Endothelial cell (in vitro differentiated cells): ENCODE results near the gene SLX9. TPM values are rescaled to one million over a fixed set of nuclear protein-coding genes. Genes with fewer than 3 reads are reported as not detected.

ENCODE experiments used
- DNase-seq: peaks from one replicate; pipeline ENCODE4 v3.0.0; 2021; ENCODE audit warnings: low spot score
- H3K27ac Mint-ChIP-seq: one replicate; pipeline ENCODE4 v1.8.0; 2021; ENCODE audit warnings: mixed read lengths, inconsistent platforms; ENCODE audit not compliant: unreplicated experiment
- H3K27me3 Mint-ChIP-seq: one replicate; pipeline ENCODE4 v1.8.0; 2021; ENCODE audit warnings: mild to moderate bottlenecking, moderate library complexity, mixed read lengths, inconsistent platforms; ENCODE audit not compliant: unreplicated experiment
- H3K36me3 Mint-ChIP-seq: one replicate; pipeline ENCODE4 v1.8.0; 2021; ENCODE audit warnings: mild to moderate bottlenecking, low read depth, mixed read lengths, inconsistent platforms; ENCODE audit not compliant: unreplicated experiment
- H3K4me1 Mint-ChIP-seq: one replicate; pipeline ENCODE4 v1.8.0; 2021; ENCODE audit warnings: mild to moderate bottlenecking, mixed read lengths, inconsistent platforms; ENCODE audit not compliant: unreplicated experiment
- H3K4me3 Mint-ChIP-seq: one replicate; pipeline ENCODE4 v1.8.0; 2021; ENCODE audit warnings: mild to moderate bottlenecking, mixed read lengths, inconsistent platforms; ENCODE audit not compliant: unreplicated experiment
- H3K9me3 Mint-ChIP-seq: one replicate; pipeline ENCODE4 v1.8.0; 2021; ENCODE audit warnings: mixed read lengths, inconsistent platforms; ENCODE audit not compliant: unreplicated experiment
- CTCF ChIP-seq: fragments of 200-600 bp; sonication (generic); IDR thresholded peaks from one replicate; pipeline ENCODE4 v1.5.0; 2021; ENCODE audit warnings: antibody characterized with exemption; ENCODE audit not compliant: unreplicated experiment
- total RNA-seq: library from RNA; stranded (reverse); fragmentation: NEBNext Ultra II Directional; extraction: Animal tissue kit (Norgen Biotek cat#: 25700); gene quantifications from one replicate; pipeline ENCODE4 v1.2.1, GENCODE V29; 2021; ENCODE audit not compliant: unreplicated experiment

Gene SLX9
- total RNA-seq, 1 donor from 2014 or later = 13.7 TPM

DNA sequence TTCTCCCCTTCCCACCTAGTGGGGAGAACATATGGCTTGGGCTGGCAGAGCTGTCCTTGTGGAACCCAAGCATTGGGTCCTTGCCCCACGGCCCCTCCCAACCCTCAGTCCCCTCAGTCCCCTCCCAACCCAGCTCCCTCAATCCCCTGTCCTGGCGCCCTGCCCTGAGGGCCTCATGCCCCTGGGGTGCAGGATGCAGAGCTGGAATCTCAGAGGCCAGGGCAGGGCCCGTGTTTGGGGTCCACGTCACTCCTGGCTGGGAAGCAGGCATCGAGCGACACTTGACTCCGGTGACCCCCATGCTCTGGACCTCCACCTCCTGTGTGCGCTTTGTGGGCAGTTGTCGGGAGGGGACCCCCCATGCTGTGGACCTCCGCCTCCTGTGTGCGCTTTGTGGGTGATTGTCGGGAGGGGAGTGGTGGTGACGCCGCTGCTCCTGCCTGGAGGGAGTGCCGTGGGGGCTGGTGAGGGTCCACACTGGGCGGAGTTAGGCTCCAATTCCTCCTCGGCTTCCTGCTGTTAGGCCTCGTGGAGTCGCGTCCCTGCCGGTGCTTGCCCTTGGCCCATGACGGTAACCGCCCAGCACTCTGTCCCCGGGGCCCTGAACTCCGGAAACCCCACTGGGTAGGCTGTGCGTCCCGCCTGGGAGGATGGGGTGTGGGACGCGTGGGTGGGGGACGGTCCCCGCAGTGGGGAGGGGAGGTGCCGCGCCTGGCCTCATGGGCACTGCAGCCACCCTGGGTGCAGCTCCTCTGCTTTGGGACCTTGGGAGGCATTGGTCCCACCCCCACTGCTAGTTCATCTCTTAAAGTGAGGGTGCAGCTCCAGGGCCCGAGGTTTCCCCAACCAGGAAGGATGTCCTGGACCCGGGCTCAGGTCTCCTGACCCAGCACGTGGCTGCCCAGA, 31.2 kb downstream of the SLX9 start:
- H3K36me3 Mint-ChIP-seq = peaks cover 5% of the 10 kb centered on the region
- no peak overlapping the region for H3K27ac Mint-ChIP-seq
- no peaks in the 10 kb centered on the region for H3K9me3 Mint-ChIP-seq
- H3K27me3 Mint-ChIP-seq = peaks cover 13% of the 10 kb centered on the region
- peaks cover 17% of the 10 kb centered on the region for H3K4me1 Mint-ChIP-seq
- DNase-seq = no peak
- TF ChIP-seq CTCF = no peak
- H3K4me3 Mint-ChIP-seq = no peak overlapping the region

DNA sequence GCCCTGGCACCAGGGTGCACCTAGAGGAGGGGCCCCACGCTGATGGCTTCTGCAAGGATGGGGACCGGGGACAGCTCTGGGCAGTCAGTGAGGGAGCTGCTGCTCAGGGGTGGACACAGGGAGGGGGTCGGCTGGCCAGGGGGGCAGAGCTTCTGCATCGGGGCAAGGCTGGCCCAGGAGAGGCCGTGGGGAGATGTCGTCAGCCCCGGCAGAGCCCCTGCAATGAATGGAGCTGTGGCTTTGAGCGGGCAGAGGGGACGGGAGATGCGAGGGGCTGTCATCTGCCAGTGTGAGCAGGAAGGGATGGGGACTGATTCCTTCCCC, 31.8 kb downstream of the SLX9 start:
- Mint-ChIP-seq H3K9me3 (no peaks in the 10 kb centered on the region), H3K4me3 (no peak overlapping the region), H3K36me3 (peaks cover 5% of the 10 kb centered on the region), H3K27ac (no peak overlapping the region), H3K27me3 (peaks cover 11% of the 10 kb centered on the region), H3K4me1 (peaks cover 17% of the 10 kb centered on the region)
- no peak for TF ChIP-seq CTCF
- DNase-seq = no peak

GRCh38 chr21:44972301-44972814, 32.5 kb downstream of the SLX9 start:
- Mint-ChIP-seq H3K36me3 (peaks cover 5% of the 10 kb centered on the region), H3K4me3 (no peak overlapping the region), H3K9me3 (no peaks in the 10 kb centered on the region), H3K27me3 (peaks cover 11% of the 10 kb centered on the region), H3K27ac (no peak overlapping the region), H3K4me1 (peaks cover 17% of the 10 kb centered on the region)
- no peak for TF ChIP-seq CTCF
- no peak for DNase-seq

GRCh38 chr21:44972821-44973220, 33.0 kb downstream of the SLX9 start:
- Mint-ChIP-seq H3K36me3 (peaks cover 5% of the 10 kb centered on the region), H3K27ac (no peak overlapping the region)

More at GRCh38 chr21:44972821-44973220, 33.0 kb downstream of the SLX9 start:
- no peak for DNase-seq
- H3K4me1 Mint-ChIP-seq = peaks cover 17% of the 10 kb centered on the region
- H3K27me3 Mint-ChIP-seq = peaks cover 11% of the 10 kb centered on the region
- H3K9me3 Mint-ChIP-seq = no peaks in the 10 kb centered on the region
- no peak for TF ChIP-seq CTCF
- no peak overlapping the region for H3K4me3 Mint-ChIP-seq
